WTC11 (cell line): Measurements from ENCODE around the gene HIPK3. TPM values are rescaled to one million over a fixed set of nuclear protein-coding genes. Genes with fewer than 3 reads are reported as not detected.

Experiments used
- ATAC-seq: fragments of 200-7000 bp; cut with Tn5 transposase; 2 replicates; pipeline ENCODE4 v1.10.0; 2021; ENCODE audit warnings: mild to moderate bottlenecking, moderate library complexity
- CTCF ChIA-PET: fragments of 300-600 bp; sonication (Branson Sonifier 250); formaldehyde crosslinking; loops from one replicate; lab custom pipeline; 2021; ENCODE audit warnings: antibody characterized with exemption; lab: Charles Lee
- POLR2A ChIA-PET: fragments of 350-600 bp; sonication (Branson Sonifier 250); formaldehyde crosslinking; loops from one replicate; lab custom pipeline; 2021; ENCODE audit warnings: antibody characterized with exemption; lab: Charles Lee
- DNase-seq: peaks from one replicate; pipeline ENCODE4 v3.0.0; 2021; ENCODE audit warnings: low spot score
- H3K27ac Mint-ChIP-seq: 2 replicates; pipeline ENCODE4 v1.8.0; 2021; ENCODE audit warnings: mixed read lengths
- H3K27me3 Mint-ChIP-seq: 2 replicates; pipeline ENCODE4 v1.8.0; 2021; ENCODE audit warnings: low read depth, mild to moderate bottlenecking, moderate library complexity, mixed read lengths
- H3K36me3 Mint-ChIP-seq: 2 replicates; pipeline ENCODE4 v1.8.0; 2021; ENCODE audit warnings: mixed read lengths
- H3K4me1 Mint-ChIP-seq: 2 replicates; pipeline ENCODE4 v1.8.0; 2022; ENCODE audit warnings: mixed read lengths
- H3K4me3 Mint-ChIP-seq: 2 replicates; pipeline ENCODE4 v1.8.0; 2021; ENCODE audit warnings: mild to moderate bottlenecking, moderate library complexity, mixed read lengths
- H3K9me3 Mint-ChIP-seq: 2 replicates; pipeline ENCODE4 v1.8.0; 2021; ENCODE audit warnings: mixed read lengths
- AR ChIP-seq: fragments of 250-450 bp; sonication (Bioruptor Pico); IDR thresholded peaks from 2 replicates; pipeline ENCODE4 v1.9.0; 2021; ENCODE audit warnings: mild to moderate bottlenecking
- CREB1 ChIP-seq: sonication (generic); formaldehyde crosslinking; IDR thresholded peaks from 2 replicates; pipeline ENCODE4 v1.8.0; 2023; ENCODE audit warnings: mild to moderate bottlenecking, missing genetic modification reagents
- ELF4 ChIP-seq: sonication (generic); formaldehyde crosslinking; IDR thresholded peaks from 2 replicates; pipeline ENCODE4 v1.8.1; 2022; ENCODE audit warnings: low read depth, mild to moderate bottlenecking, moderate library complexity, missing genetic modification reagents
- EMX1 ChIP-seq: fragments of 250-450 bp; sonication (Bioruptor Pico); IDR thresholded peaks from 2 replicates; pipeline ENCODE4 v1.8.0; 2021; ENCODE audit warnings: mild to moderate bottlenecking
- ESRRA ChIP-seq: sonication (generic); formaldehyde crosslinking; IDR thresholded peaks from 2 replicates; pipeline ENCODE4 v1.8.1; 2022; ENCODE audit warnings: mild to moderate bottlenecking, missing genetic modification reagents, borderline replicate concordance
- FOXK1 ChIP-seq: sonication (generic); formaldehyde crosslinking; IDR thresholded peaks from 2 replicates; pipeline ENCODE4 v1.8.0; 2022; ENCODE audit warnings: mild to moderate bottlenecking, moderate library complexity, missing genetic modification reagents
- FOXP1 ChIP-seq: sonication (generic); formaldehyde crosslinking; IDR thresholded peaks from 2 replicates; pipeline ENCODE4 v1.8.0; 2022; ENCODE audit warnings: missing genetic modification reagents, mild to moderate bottlenecking, moderate library complexity, borderline replicate concordance
- GRHL2 ChIP-seq: fragments of 250-450 bp; sonication (Bioruptor Pico); IDR thresholded peaks from 2 replicates; pipeline ENCODE4 v1.8.0; 2022; ENCODE audit warnings: mild to moderate bottlenecking, moderate library complexity; ENCODE audit not compliant: insufficient replicate concordance, severe bottlenecking
- HMGA2 ChIP-seq: fragments of 250-450 bp; sonication (Bioruptor Pico); IDR thresholded peaks from 2 replicates; pipeline ENCODE4 v1.4.0; 2021; ENCODE audit warnings: mild to moderate bottlenecking, moderate library complexity
- IRF2 ChIP-seq: sonication (generic); formaldehyde crosslinking; IDR thresholded peaks from 2 replicates; pipeline ENCODE4 v1.8.0; 2022; ENCODE audit warnings: low read depth, missing genetic modification reagents, borderline replicate concordance
- KAT7 ChIP-seq: sonication (generic); formaldehyde crosslinking; IDR thresholded peaks from 2 replicates; pipeline ENCODE4 v1.8.1; 2023; ENCODE audit warnings: missing genetic modification reagents, mild to moderate bottlenecking, borderline replicate concordance
- MXD4 ChIP-seq: fragments of 250-450 bp; sonication (Bioruptor Pico); IDR thresholded peaks from 2 replicates; pipeline ENCODE4 v1.8.0; 2021; ENCODE audit warnings: mild to moderate bottlenecking, moderate library complexity, borderline replicate concordance
- NFE2L1 ChIP-seq: sonication (generic); formaldehyde crosslinking; IDR thresholded peaks from 2 replicates; pipeline ENCODE4 v1.8.1; 2023; ENCODE audit warnings: missing genetic modification reagents
- NR1H2 ChIP-seq: sonication (generic); formaldehyde crosslinking; IDR thresholded peaks from 2 replicates; pipeline ENCODE4 v1.9.0; 2021; ENCODE audit warnings: mild to moderate bottlenecking, moderate library complexity, missing genetic modification reagents
- RELA ChIP-seq: sonication (generic); formaldehyde crosslinking; IDR thresholded peaks from 2 replicates; pipeline ENCODE4 v1.8.1; 2022; ENCODE audit warnings: missing genetic modification reagents, mild to moderate bottlenecking, borderline replicate concordance
- SMAD3 ChIP-seq: sonication (generic); formaldehyde crosslinking; IDR thresholded peaks from 2 replicates; pipeline ENCODE4 v1.8.0; 2022; ENCODE audit warnings: missing genetic modification reagents, mild to moderate bottlenecking, borderline replicate concordance
- SMAD4 ChIP-seq: sonication (generic); formaldehyde crosslinking; IDR thresholded peaks from 2 replicates; pipeline ENCODE4 v1.8.0; 2022; ENCODE audit warnings: mild to moderate bottlenecking, missing genetic modification reagents
- TEAD1 ChIP-seq: sonication (generic); formaldehyde crosslinking; IDR thresholded peaks from 2 replicates; pipeline ENCODE4 v1.8.0; 2022; ENCODE audit warnings: mild to moderate bottlenecking, missing genetic modification reagents
- ZNF232 ChIP-seq: sonication (generic); formaldehyde crosslinking; IDR thresholded peaks from 2 replicates; pipeline ENCODE4 v1.8.0; 2022; ENCODE audit warnings: mild to moderate bottlenecking, missing genetic modification reagents
- ZNF317 ChIP-seq: sonication (generic); formaldehyde crosslinking; IDR thresholded peaks from 2 replicates; pipeline ENCODE4 v1.8.1; 2023; ENCODE audit warnings: low read depth, mild to moderate bottlenecking, moderate library complexity, missing genetic modification reagents, borderline replicate concordance
- ZNF396 ChIP-seq: fragments of 250-450 bp; sonication (Bioruptor Pico); IDR thresholded peaks from 2 replicates; pipeline ENCODE4 v1.8.0; 2021; ENCODE audit warnings: mild to moderate bottlenecking, moderate library complexity, borderline replicate concordance
- ZNF423 ChIP-seq: fragments of 250-450 bp; sonication (Bioruptor Pico); IDR thresholded peaks from 2 replicates; pipeline ENCODE4 v2.1.2; 2022; ENCODE audit warnings: mild to moderate bottlenecking, moderate library complexity
- total RNA-seq: library from RNA; stranded (reverse); gene quantifications from 3 replicates; pipeline ENCODE4 v1.2.3, GENCODE V29; 2021
- TF ChIP-seq, protein P1 (sequence below): sonication (generic); formaldehyde crosslinking; IDR thresholded peaks from 2 replicates; pipeline ENCODE4 v1.8.0; 2022; ENCODE audit warnings: mild to moderate bottlenecking, missing genetic modification reagents
- TF ChIP-seq, protein P2 (sequence below): sonication (generic); formaldehyde crosslinking; IDR thresholded peaks from 2 replicates; pipeline ENCODE4 v1.8.0; 2023; ENCODE audit warnings: mild to moderate bottlenecking, missing genetic modification reagents
- TF ChIP-seq, protein P3 (sequence below): sonication (generic); formaldehyde crosslinking; IDR thresholded peaks from 2 replicates; pipeline ENCODE4 v1.8.1; 2023; ENCODE audit warnings: mild to moderate bottlenecking, moderate library complexity, missing genetic modification reagents

Gene HIPK3
- total RNA-seq, 1 experiment from 2014 or later = 24.1 TPM

GRCh38 chr11:33256813-33257159, 395 bp upstream of the HIPK3 start:
- ChIA-PET CTCF (no interaction called here), POLR2A (interaction anchor here (0.6 kb wide), 1 partner anchor 12 kb away, joined by 4 read pairs; no protein-coding TSS in a partner anchor)
- Mint-ChIP-seq H3K27ac (peak overlapping the region; percentile 94), H3K9me3 (peaks cover 6% of the 10 kb centered on the region), H3K27me3 (no peaks in the 10 kb centered on the region; the same call in 1 of the 2 replicates), H3K36me3 (0 out of 2 replicates have a peak, but pooled peaks cover 3% of the 10 kb centered on the region), H3K4me1 (peaks cover 39% of the 10 kb centered on the region), H3K4me3 (peak overlapping the region; percentile 89)
- ATAC-seq = no peak
- TF ChIP-seq SMAD4 (CRISPR knock-in tag) (no peak), ZNF396 (CRISPR knock-in tag) (no peak), FOXP1 (CRISPR knock-in tag) (no peak), MXD4 (no peak), ZNF317 (CRISPR knock-in tag) (no peak), RELA (CRISPR knock-in tag) (no peak), NR1H2 (CRISPR knock-in tag) (no peak), HMGA2 (CRISPR knock-in tag) (no peak), IRF2 (CRISPR knock-in tag) (no peak)
- no peak for DNase-seq

GRCh38 chr11:33257897-33258630, 883 bp downstream of the HIPK3 start:
- Mint-ChIP-seq H3K27me3 (no peaks in the 10 kb centered on the region; the same call in 1 of the 2 replicates), H3K4me1 (peaks cover 40% of the 10 kb centered on the region)
- peak; percentile 28 for ATAC-seq
- CTCF ChIA-PET = no interaction called here
- TF ChIP-seq ZNF232 (0 out of 2 replicates have a peak, but pooled peaks have one; percentile 54), FOXK1 (CRISPR knock-in tag) (peak; percentile 74; the same call in 1 of the 2 replicates), NFE2L1 (no peak), EMX1 (0 out of 2 replicates have a peak, but pooled peaks have one; percentile 11), KAT7 (CRISPR knock-in tag) (peak; percentile 89; the same call in 1 of the 2 replicates), ELF4 (CRISPR knock-in tag) (0 out of 2 replicates have a peak, but pooled peaks have one; percentile 41), CREB1 (CRISPR knock-in tag) (0 out of 2 replicates have a peak, but pooled peaks have one; percentile 3), AR (CRISPR knock-in tag) (no peak), SMAD3 (CRISPR knock-in tag) (peak; percentile 83; the same call in 1 of the 2 replicates), GRHL2 (CRISPR knock-in tag) (no peak), RELA (CRISPR knock-in tag) (0 out of 2 replicates have a peak, but pooled peaks have one; percentile 1), ESRRA (CRISPR knock-in tag) (no peak), ZNF423 (CRISPR knock-in tag) (no peak), TEAD1 (0 out of 2 replicates have a peak, but pooled peaks have one; percentile 54), ZNF396 (CRISPR knock-in tag) (no peak)
- TF ChIP-seq, protein P1, sequence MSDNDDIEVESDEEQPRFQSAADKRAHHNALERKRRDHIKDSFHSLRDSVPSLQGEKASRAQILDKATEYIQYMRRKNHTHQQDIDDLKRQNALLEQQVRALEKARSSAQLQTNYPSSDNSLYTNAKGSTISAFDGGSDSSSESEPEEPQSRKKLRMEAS (CRISPR knock-in tag) = peak; percentile 61; the same call in 1 of the 2 replicates
- TF ChIP-seq, protein P2, sequence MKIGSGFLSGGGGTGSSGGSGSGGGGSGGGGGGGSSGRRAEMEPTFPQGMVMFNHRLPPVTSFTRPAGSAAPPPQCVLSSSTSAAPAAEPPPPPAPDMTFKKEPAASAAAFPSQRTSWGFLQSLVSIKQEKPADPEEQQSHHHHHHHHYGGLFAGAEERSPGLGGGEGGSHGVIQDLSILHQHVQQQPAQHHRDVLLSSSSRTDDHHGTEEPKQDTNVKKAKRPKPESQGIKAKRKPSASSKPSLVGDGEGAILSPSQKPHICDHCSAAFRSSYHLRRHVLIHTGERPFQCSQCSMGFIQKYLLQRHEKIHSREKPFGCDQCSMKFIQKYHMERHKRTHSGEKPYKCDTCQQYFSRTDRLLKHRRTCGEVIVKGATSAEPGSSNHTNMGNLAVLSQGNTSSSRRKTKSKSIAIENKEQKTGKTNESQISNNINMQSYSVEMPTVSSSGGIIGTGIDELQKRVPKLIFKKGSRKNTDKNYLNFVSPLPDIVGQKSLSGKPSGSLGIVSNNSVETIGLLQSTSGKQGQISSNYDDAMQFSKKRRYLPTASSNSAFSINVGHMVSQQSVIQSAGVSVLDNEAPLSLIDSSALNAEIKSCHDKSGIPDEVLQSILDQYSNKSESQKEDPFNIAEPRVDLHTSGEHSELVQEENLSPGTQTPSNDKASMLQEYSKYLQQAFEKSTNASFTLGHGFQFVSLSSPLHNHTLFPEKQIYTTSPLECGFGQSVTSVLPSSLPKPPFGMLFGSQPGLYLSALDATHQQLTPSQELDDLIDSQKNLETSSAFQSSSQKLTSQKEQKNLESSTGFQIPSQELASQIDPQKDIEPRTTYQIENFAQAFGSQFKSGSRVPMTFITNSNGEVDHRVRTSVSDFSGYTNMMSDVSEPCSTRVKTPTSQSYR = peak; percentile 55; the same call in 1 of the 2 replicates
- TF ChIP-seq, protein P3, sequence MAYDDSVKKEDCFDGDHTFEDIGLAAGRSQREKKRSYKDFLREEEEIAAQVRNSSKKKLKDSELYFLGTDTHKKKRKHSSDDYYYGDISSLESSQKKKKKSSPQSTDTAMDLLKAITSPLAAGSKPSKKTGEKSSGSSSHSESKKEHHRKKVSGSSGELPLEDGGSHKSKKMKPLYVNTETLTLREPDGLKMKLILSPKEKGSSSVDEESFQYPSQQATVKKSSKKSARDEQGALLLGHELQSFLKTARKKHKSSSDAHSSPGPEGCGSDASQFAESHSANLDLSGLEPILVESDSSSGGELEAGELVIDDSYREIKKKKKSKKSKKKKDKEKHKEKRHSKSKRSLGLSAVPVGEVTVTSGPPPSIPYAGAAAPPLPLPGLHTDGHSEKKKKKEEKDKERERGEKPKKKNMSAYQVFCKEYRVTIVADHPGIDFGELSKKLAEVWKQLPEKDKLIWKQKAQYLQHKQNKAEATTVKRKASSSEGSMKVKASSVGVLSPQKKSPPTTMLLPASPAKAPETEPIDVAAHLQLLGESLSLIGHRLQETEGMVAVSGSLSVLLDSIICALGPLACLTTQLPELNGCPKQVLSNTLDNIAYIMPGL = peak; percentile 87; the same call in 1 of the 2 replicates
- TF ChIP-seq, all 79 proteins: peak for 12
- POLR2A ChIA-PET = interaction anchor here (1.7 kb wide), 1 partner anchor 98 kb away, joined by 7 read pairs; no protein-coding TSS in a partner anchor
- Mint-ChIP-seq H3K4me3 (peak overlapping the region; percentile 91), H3K27ac (peak overlapping the region; percentile 99), H3K36me3 (0 out of 2 replicates have a peak, but pooled peaks cover 3% of the 10 kb centered on the region), H3K9me3 (peaks cover 6% of the 10 kb centered on the region)
- DNase-seq = peak; percentile 74
